ENCODE data around the gene TRNAU1AP. TPM values are rescaled to one million over a fixed set of nuclear protein-coding genes. Genes with fewer than 3 reads are reported as not detected.
"Not testable (repeated sequence)": the region's sequence is repeated elsewhere in the genome, so short reads cannot be mapped to it uniquely, and the experiment has no call there.

Gene TRNAU1AP
- total and polyA plus RNA-seq, 2 donors (not counting 1 experiment from before 2014, with no cell fraction given), result 25.1 to 31.7 TPM

DNA sequence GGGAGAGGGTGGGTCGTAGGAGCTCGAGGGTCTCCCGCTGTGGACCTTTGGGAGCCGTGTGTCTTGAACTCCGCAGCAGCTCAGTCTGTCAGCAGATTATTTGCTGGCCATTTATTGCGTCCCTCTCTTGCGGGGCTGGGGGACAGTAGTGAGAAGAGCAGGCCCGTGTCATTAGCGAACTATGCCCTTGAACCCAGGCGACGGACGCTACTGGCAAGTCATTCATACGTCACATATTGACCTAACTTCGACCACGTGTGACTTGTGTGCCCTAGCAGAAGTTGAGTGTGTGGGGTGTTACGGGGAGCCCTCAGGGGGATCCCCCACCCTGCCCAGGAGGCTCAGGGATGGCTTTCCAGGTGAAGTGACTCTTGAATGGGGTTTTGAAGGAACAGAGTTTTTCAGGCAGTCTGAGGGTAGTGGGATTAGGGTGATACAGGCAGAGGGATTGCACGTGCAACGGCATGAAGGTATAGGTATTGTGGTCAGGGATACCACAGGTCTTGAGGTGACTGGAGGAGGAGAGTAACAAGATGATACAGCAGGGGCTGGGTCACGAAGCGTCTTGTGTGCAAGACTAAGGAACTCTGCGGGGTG lies 34.0 kb upstream of the TRNAU1AP start:
- H3K4me1 ChIP-seq (ENCODE audit: control insufficient read depth, extremely low read depth, insufficient read depth, low read length), result peaks cover 9% of the 10 kb centered on the region
- peak overlapping the region; percentile 57 to 70 (median 66) for H3K4me3 ChIP-seq (replicated peaks in 1 of 4; ENCODE audit: control extremely low read depth in 1 of 4, insufficient read depth in 1 of 4, low read depth in 3 of 4, low read length in 4 of 4)
- peak overlapping the region; percentile 66 for H3K27ac ChIP-seq (ENCODE audit: insufficient read depth, low read length)
- peak overlapping the region; percentile 15 for H2AFZ ChIP-seq (ENCODE audit: low read length)
- H3K27me3 ChIP-seq (ENCODE audit: control insufficient read depth, insufficient read depth, low read length), result no peaks in the 10 kb centered on the region
- H3K9me3 ChIP-seq (ENCODE audit: control insufficient read depth, insufficient read depth, low read depth, low read length), result no peaks in the 10 kb centered on the region
- TF ChIP-seq EZH2 (IDR thresholded peaks at IDR 0.05; ENCODE audit: low read length, missing control alignments), result no peak
- TF ChIP-seq, protein P1, sequence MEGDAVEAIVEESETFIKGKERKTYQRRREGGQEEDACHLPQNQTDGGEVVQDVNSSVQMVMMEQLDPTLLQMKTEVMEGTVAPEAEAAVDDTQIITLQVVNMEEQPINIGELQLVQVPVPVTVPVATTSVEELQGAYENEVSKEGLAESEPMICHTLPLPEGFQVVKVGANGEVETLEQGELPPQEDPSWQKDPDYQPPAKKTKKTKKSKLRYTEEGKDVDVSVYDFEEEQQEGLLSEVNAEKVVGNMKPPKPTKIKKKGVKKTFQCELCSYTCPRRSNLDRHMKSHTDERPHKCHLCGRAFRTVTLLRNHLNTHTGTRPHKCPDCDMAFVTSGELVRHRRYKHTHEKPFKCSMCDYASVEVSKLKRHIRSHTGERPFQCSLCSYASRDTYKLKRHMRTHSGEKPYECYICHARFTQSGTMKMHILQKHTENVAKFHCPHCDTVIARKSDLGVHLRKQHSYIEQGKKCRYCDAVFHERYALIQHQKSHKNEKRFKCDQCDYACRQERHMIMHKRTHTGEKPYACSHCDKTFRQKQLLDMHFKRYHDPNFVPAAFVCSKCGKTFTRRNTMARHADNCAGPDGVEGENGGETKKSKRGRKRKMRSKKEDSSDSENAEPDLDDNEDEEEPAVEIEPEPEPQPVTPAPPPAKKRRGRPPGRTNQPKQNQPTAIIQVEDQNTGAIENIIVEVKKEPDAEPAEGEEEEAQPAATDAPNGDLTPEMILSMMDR (conservative IDR thresholded peaks at IDR 0.05 in 1 of 2, IDR thresholded peaks at IDR 0.05 in 1 of 2; ENCODE audit: low read depth in 1 of 2, low read length in 2 of 2), result no peak
- DNase-seq (ENCODE audit: low read depth in 2 of 2), result peak in 1 of 2 donors; percentile 20
- peak overlapping the region; percentile 81 for H3K9ac ChIP-seq (ENCODE audit: insufficient read depth, low read length)
- H3K4me2 ChIP-seq (ENCODE audit: extremely low read depth, insufficient read depth, low read length), result peak overlapping the region; percentile 95
- H3K79me2 ChIP-seq (ENCODE audit: control insufficient read depth, insufficient read depth, low read length), result peaks cover 33% of the 10 kb centered on the region
- no peaks in the 10 kb centered on the region for H3K36me3 ChIP-seq (ENCODE audit: control insufficient read depth, insufficient read depth, low read length)
- no peaks in the 10 kb centered on the region for H4K20me1 ChIP-seq (ENCODE audit: control insufficient read depth, extremely low read depth, insufficient read depth, low read length)

DNA sequence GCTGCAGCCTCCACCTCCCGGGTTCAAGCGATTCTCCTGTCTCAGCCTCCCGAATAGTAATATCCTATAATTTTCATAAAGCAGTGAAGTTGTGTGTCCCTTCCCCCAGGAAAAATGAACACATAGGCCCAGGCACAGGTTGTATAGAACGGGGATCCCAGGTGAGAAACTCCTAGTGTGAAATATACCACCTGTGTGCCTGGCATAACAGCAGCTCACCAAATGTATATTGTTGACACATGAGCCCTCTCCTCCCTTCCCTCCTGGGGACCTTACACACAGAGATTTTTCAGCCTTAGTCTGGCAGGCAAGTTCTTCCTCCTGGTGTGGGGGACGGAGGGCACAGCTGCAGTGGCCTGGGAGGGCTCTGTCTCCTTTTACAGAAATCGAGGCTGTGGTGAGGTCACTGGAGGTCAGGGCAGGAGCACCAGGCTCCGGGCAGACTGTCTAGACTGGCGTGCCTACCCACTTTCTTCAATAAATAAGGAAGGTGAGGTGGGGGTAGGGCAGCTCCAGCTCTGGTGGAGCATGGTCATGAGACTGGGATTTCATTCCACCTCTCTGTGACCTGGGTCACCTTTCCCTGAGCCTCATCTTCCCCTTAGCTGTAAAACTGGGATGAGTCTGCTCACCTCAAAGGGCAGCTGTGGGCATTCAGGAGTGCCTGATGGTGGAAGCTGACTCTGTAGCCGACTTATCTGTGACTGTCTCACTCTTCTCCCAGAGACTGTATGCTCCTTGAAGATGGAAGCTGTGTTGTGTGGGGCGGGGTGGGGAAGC lies 32.7 kb upstream of the TRNAU1AP start:
- TF ChIP-seq, protein P1 (conservative IDR thresholded peaks at IDR 0.05 in 1 of 2, IDR thresholded peaks at IDR 0.05 in 1 of 2; ENCODE audit: low read depth in 1 of 2, low read length in 2 of 2), result no peak
- no peak for TF ChIP-seq EZH2 (IDR thresholded peaks at IDR 0.05; ENCODE audit: low read length, missing control alignments)
- H3K79me2 ChIP-seq (ENCODE audit: control insufficient read depth, insufficient read depth, low read length), result peaks cover 38% of the 10 kb centered on the region

DNA sequence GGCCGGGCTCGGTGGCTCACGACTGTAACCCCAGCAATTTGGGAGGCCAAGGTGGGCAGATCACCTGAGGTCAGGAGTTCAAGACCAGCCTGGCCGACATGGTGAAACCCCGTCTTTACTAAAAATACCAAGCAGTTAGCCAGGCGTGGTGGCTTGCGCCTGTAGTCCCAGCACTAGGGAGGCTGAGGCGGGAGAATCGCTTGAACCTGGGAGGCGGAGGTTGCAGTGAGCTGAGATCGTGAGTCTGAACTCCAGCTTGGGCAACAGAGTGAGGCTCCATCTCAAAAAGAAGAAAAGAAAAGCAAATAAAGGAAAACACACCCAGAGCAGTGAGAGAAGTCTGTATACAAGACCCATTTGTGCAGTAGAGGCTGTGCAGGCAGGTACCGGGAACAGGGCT lies 32.1 kb upstream of the TRNAU1AP start:
- peaks cover 40% of the 10 kb centered on the region for H3K79me2 ChIP-seq (ENCODE audit: control insufficient read depth, insufficient read depth, low read length)
- not testable (repeated sequence) for H3K9me3 ChIP-seq (ENCODE audit: control insufficient read depth, insufficient read depth, low read depth, low read length); H3K9ac ChIP-seq (ENCODE audit: insufficient read depth, low read length); DNase-seq (ENCODE audit: low read depth in 2 of 2); H3K36me3 ChIP-seq (ENCODE audit: control insufficient read depth, insufficient read depth, low read length); H3K4me1 ChIP-seq (ENCODE audit: control insufficient read depth, extremely low read depth, insufficient read depth, low read length); H2AFZ ChIP-seq (ENCODE audit: low read length); H3K4me2 ChIP-seq (ENCODE audit: extremely low read depth, insufficient read depth, low read length); H3K27ac ChIP-seq (ENCODE audit: insufficient read depth, low read length); H3K4me3 ChIP-seq (replicated peaks in 1 of 4; ENCODE audit: control extremely low read depth in 1 of 4, insufficient read depth in 1 of 4, low read depth in 3 of 4, low read length in 4 of 4); H4K20me1 ChIP-seq (ENCODE audit: control insufficient read depth, extremely low read depth, insufficient read depth, low read length); H3K27me3 ChIP-seq (ENCODE audit: control insufficient read depth, insufficient read depth, low read length)

More for the DNA sequence above, 32.7 kb upstream of the TRNAU1AP start:
- Histone ChIP-seq H4K20me1 (ENCODE audit: control insufficient read depth, extremely low read depth, insufficient read depth, low read length) (no peaks in the 10 kb centered on the region), H3K4me1 (ENCODE audit: control insufficient read depth, extremely low read depth, insufficient read depth, low read length) (peaks cover 9% of the 10 kb centered on the region), H3K36me3 (ENCODE audit: control insufficient read depth, insufficient read depth, low read length) (no peaks in the 10 kb centered on the region), H3K4me2 (ENCODE audit: extremely low read depth, insufficient read depth, low read length) (no peak overlapping the region), H3K9me3 (ENCODE audit: control insufficient read depth, insufficient read depth, low read depth, low read length) (no peaks in the 10 kb centered on the region), H3K27ac (ENCODE audit: insufficient read depth, low read length) (no peak overlapping the region), H3K4me3 (replicated peaks in 1 of 4; ENCODE audit: control extremely low read depth in 1 of 4, insufficient read depth in 1 of 4, low read depth in 3 of 4, low read length in 4 of 4) (no peak overlapping the region), H3K9ac (ENCODE audit: insufficient read depth, low read length) (no peak overlapping the region), H3K27me3 (ENCODE audit: control insufficient read depth, insufficient read depth, low read length) (no peaks in the 10 kb centered on the region), H2AFZ (ENCODE audit: low read length) (no peak overlapping the region)
- no peak for DNase-seq (ENCODE audit: low read depth in 2 of 2)

Data from fibroblast of lung (primary cell).